Spleen (tissue), 7 donors: Measurements from ENCODE around the gene TMEM201.

ENCODE experiments used
- POLR2AphosphoS5 ChIP-seq, 3 donors: sonication (generic); formaldehyde crosslinking; IDR thresholded peaks; one replicate each; pipeline ENCODE4 v1.5.1; 2017; ENCODE audit warnings: antibody characterized with exemption in 3 of 3
- TF ChIP-seq, protein P1 (sequence below), 11 experiments: fragments of 200-600 bp in 7 of 11; fragments of 450-650 bp in 4 of 11; sonication (generic) in 4 of 11; IDR thresholded peaks in 8 of 11; conservative IDR thresholded peaks in 3 of 11; 1 replicate in 7 of 11; 2 replicates in 4 of 11; pipeline versions ENCODE4 v1.4.0 to v1.8.0; 2016 to 2021; ENCODE audit warnings: antibody characterized with exemption in 11 of 11, inconsistent platforms in 4 of 11, mild to moderate bottlenecking in 1 of 11
- donor health status: DM: no; HTN: no; CAD: no; lungs with moderate emphysema.
- donor health status: DM: no; HTN: no; CAD: no.
- donor health status: DM: no; HTN: no; CAD: no.

DNA sequence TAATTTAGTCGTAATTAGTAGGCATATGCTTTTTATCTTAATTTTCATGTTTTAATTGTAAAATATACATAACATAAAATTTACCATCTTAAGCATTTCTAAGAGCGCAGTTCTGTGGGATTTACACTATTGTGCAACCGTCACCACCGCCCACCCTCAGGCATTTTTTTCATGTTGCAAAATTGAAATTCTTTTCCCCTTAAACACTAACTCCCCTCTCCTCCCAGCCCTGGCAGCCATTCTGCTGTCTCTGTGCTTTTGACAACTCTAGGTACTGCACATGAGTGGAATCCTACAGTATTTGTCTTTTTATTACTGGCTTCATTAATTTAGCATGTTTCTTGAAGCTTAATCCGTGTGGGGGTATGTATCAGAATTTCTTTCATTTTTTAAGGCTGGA is 70.6 kb downstream of the TMEM201 start:
- TF ChIP-seq, protein P1, sequence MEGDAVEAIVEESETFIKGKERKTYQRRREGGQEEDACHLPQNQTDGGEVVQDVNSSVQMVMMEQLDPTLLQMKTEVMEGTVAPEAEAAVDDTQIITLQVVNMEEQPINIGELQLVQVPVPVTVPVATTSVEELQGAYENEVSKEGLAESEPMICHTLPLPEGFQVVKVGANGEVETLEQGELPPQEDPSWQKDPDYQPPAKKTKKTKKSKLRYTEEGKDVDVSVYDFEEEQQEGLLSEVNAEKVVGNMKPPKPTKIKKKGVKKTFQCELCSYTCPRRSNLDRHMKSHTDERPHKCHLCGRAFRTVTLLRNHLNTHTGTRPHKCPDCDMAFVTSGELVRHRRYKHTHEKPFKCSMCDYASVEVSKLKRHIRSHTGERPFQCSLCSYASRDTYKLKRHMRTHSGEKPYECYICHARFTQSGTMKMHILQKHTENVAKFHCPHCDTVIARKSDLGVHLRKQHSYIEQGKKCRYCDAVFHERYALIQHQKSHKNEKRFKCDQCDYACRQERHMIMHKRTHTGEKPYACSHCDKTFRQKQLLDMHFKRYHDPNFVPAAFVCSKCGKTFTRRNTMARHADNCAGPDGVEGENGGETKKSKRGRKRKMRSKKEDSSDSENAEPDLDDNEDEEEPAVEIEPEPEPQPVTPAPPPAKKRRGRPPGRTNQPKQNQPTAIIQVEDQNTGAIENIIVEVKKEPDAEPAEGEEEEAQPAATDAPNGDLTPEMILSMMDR (IDR thresholded peaks at IDR 0.05 in 8 of 11, conservative IDR thresholded peaks at IDR 0.05 in 3 of 11): no peak
- TF ChIP-seq POLR2AphosphoS5 (IDR thresholded peaks at IDR 0.05): no peak
